Hepatocyte (in vitro differentiated cells): Measurements from ENCODE around the gene TEX51. TPM values are rescaled to one million over a fixed set of nuclear protein-coding genes. Genes with fewer than 3 reads are reported as not detected.

ENCODE experiments used
- DNase-seq: peaks from one replicate; pipeline ENCODE4 v3.0.0-alpha.2; 2016; ENCODE audit warnings: low spot score
- H2AFZ ChIP-seq: fragments of 200-600 bp; sonication (generic); 2 replicates; pipeline ENCODE4 v1.6.0; 2016; ENCODE audit warnings: antibody characterized with exemption, mild to moderate bottlenecking
- H3K27ac ChIP-seq: fragments of 200-600 bp; sonication (generic); 2 replicates; pipeline ENCODE4 v1.5.1; 2016; ENCODE audit warnings: mild to moderate bottlenecking
- H3K27me3 ChIP-seq: fragments of 200-600 bp; sonication (generic); 2 replicates; pipeline ENCODE4 v1.6.1; 2016
- H3K36me3 ChIP-seq: fragments of 200-600 bp; sonication (generic); replicated peaks from 2 replicates; pipeline ENCODE4 v1.5.1; 2016; ENCODE audit warnings: low read depth; ENCODE audit not compliant: insufficient read depth
- H3K4me1 ChIP-seq: fragments of 200-600 bp; sonication (generic); 2 replicates; pipeline ENCODE4 v1.5.1; 2016; ENCODE audit warnings: mild to moderate bottlenecking, moderate library complexity; ENCODE audit not compliant: insufficient read depth
- H3K4me2 ChIP-seq: fragments of 200-600 bp; sonication (generic); 2 replicates; pipeline ENCODE4 v1.6.0; 2016
- H3K4me3 ChIP-seq: fragments of 200-600 bp; sonication (generic); 2 replicates; pipeline ENCODE4 v1.5.1; 2016; ENCODE audit warnings: mild to moderate bottlenecking
- H3K79me2 ChIP-seq: fragments of 200-600 bp; sonication (generic); 2 replicates; pipeline ENCODE4 v1.6.0; 2017; ENCODE audit warnings: mild to moderate bottlenecking
- H3K9me2 ChIP-seq: fragments of 200-600 bp; sonication (generic); replicated peaks from 2 replicates; pipeline ENCODE4 v1.6.0; 2017; ENCODE audit warnings: mild to moderate bottlenecking; ENCODE audit not compliant: insufficient read depth
- H3K9me3 ChIP-seq: fragments of 200-600 bp; sonication (generic); 2 replicates; pipeline ENCODE4 v1.5.1; 2016; ENCODE audit warnings: low read depth, mild to moderate bottlenecking
- H4K20me1 ChIP-seq: fragments of 200-600 bp; sonication (generic); 2 replicates; pipeline ENCODE4 v1.6.0; 2016; ENCODE audit warnings: mild to moderate bottlenecking; ENCODE audit not compliant: insufficient read depth, poor library complexity, severe bottlenecking
- CTCF ChIP-seq: fragments of 200-600 bp; sonication (generic); IDR thresholded peaks from 2 replicates; pipeline ENCODE4 v1.5.1; 2016; ENCODE audit warnings: antibody characterized with exemption, mild to moderate bottlenecking; ENCODE audit not compliant: poor library complexity
- EZH2 ChIP-seq: fragments of 200-600 bp; sonication (generic); IDR thresholded peaks from 2 replicates; pipeline ENCODE4 v1.6.1; 2016; ENCODE audit warnings: antibody characterized with exemption, mild to moderate bottlenecking, borderline replicate concordance
- EZH2phosphoT487 ChIP-seq: fragments of 200-600 bp; sonication (generic); IDR thresholded peaks from one replicate; pipeline ENCODE4 v1.6.1; 2018; ENCODE audit warnings: antibody characterized with exemption, mild to moderate bottlenecking, low read depth, moderate library complexity; ENCODE audit not compliant: unreplicated experiment, severe bottlenecking
- WGBS: methylation state at CpG from one replicate; pipeline ENCODE4 v1.1.6; 2016; ENCODE audit warnings: low lambda C conversion rate; ENCODE audit errors: missing lambda C conversion rate; 5-methylcytosine and 5-hydroxymethylcytosine counted together
- polyA plus RNA-seq: library from polyadenylated mRNA; unstranded; fragments of >200 nt; fragmentation: Nextera tagmentation; extraction: Ambion mirVana; gene quantifications from 2 replicates; pipeline ENCODE4 v1.2.1, GENCODE V29; 2016
- total RNA-seq: library from RNA; depleted of rRNA; stranded (reverse); fragments of >200 nt; gene quantifications from 2 replicates; pipeline ENCODE4 v1.2.3, GENCODE V29; 2014

TEX51 gene
- total and polyA plus RNA-seq, 2 experiments from 2014 or later: not detected

- 97% methylated on average over 4 of the region's 4 CpGs for WGBS
- no peaks in the 10 kb centered on the region for H3K79me2 ChIP-seq
- no peaks in the 10 kb centered on the region for H3K9me2 ChIP-seq
- no peaks in the 10 kb centered on the region for H4K20me1 ChIP-seq
- DNase-seq: no peak
- no peak for TF ChIP-seq CTCF
- no peak for TF ChIP-seq EZH2phosphoT487
- TF ChIP-seq EZH2: no peak
- H3K4me2 ChIP-seq: no peak overlapping the region
- no peak overlapping the region for H3K27ac ChIP-seq
- no peaks in the 10 kb centered on the region for H3K9me3 ChIP-seq
- no peak overlapping the region for H3K4me3 ChIP-seq
- no peaks in the 10 kb centered on the region for H3K4me1 ChIP-seq
- H3K36me3 ChIP-seq: no peaks in the 10 kb centered on the region
- no peak overlapping the region for H2AFZ ChIP-seq
- no peaks in the 10 kb centered on the region for H3K27me3 ChIP-seq
Observed at GRCh38 chr2:126916744-126917143, 18.1 kb downstream of the TEX51 start.

- Histone ChIP-seq H3K79me2 (no peaks in the 10 kb centered on the region), H2AFZ (no peak overlapping the region), H3K27me3 (no peaks in the 10 kb centered on the region), H3K4me2 (no peak overlapping the region), H3K4me3 (no peak overlapping the region), H3K27ac (no peak overlapping the region), H4K20me1 (no peaks in the 10 kb centered on the region), H3K9me3 (no peaks in the 10 kb centered on the region), H3K4me1 (no peaks in the 10 kb centered on the region), H3K9me2 (no peaks in the 10 kb centered on the region), H3K36me3 (no peaks in the 10 kb centered on the region)
- TF ChIP-seq EZH2 (no peak), CTCF (no peak), EZH2phosphoT487 (no peak)
- no peak for DNase-seq
- WGBS: 85% methylated on average over 1 of the region's 1 CpG
Observed at GRCh38 chr2:126921066-126921465, 22.4 kb downstream of the TEX51 start.

- no peaks in the 10 kb centered on the region for H3K27me3 ChIP-seq
- no peaks in the 10 kb centered on the region for H3K9me3 ChIP-seq
- WGBS: 91% methylated on average over 5 of the region's 5 CpGs
- H3K4me1 ChIP-seq: no peaks in the 10 kb centered on the region
- no peaks in the 10 kb centered on the region for H3K79me2 ChIP-seq
- H3K9me2 ChIP-seq: no peaks in the 10 kb centered on the region
- no peaks in the 10 kb centered on the region for H3K36me3 ChIP-seq
- no peak for DNase-seq
- no peak overlapping the region for H3K4me3 ChIP-seq
- no peak overlapping the region for H3K27ac ChIP-seq
- H3K4me2 ChIP-seq: no peak overlapping the region
- TF ChIP-seq CTCF: no peak
- no peak for TF ChIP-seq EZH2phosphoT487
- no peak for TF ChIP-seq EZH2
- H4K20me1 ChIP-seq: no peaks in the 10 kb centered on the region
- no peak overlapping the region for H2AFZ ChIP-seq
Observed at GRCh38 chr2:126930970-126931590, 32.4 kb downstream of the TEX51 start.

GRCh38 chr2:126932529-126932928 is 33.8 kb downstream of the TEX51 start:
- Histone ChIP-seq H3K27ac (no peak overlapping the region), H4K20me1 (no peaks in the 10 kb centered on the region), H3K4me1 (no peaks in the 10 kb centered on the region), H3K4me2 (no peak overlapping the region), H3K36me3 (no peaks in the 10 kb centered on the region), H3K9me2 (no peaks in the 10 kb centered on the region), H3K79me2 (no peaks in the 10 kb centered on the region), H3K27me3 (no peaks in the 10 kb centered on the region), H3K4me3 (no peak overlapping the region), H3K9me3 (no peaks in the 10 kb centered on the region), H2AFZ (no peak overlapping the region)
- WGBS: 77% methylated on average over 4 of the region's 4 CpGs
- TF ChIP-seq EZH2 (no peak), CTCF (no peak), EZH2phosphoT487 (no peak)
- no peak for DNase-seq
